T-helper 2 cell treated with Interferon-gamma antibody and Interleukin-4, amounts not matched to agents 5 μg/mL and 100 μg/mL, for 36 hours (primary cell): Measurements from ENCODE around the gene LRP8.
"Not testable (repeated sequence)": the region's sequence is repeated elsewhere in the genome, so short reads cannot be mapped to it uniquely, and the experiment has no call there.

Experiments
- DNase-seq: peaks from one replicate; pipeline ENCODE4 v3.0.0; 2021; ENCODE audit warnings: low spot score
- H3K27ac Mint-ChIP-seq: one replicate; pipeline ENCODE4 v1.8.0; 2021; ENCODE audit warnings: mild to moderate bottlenecking, mixed read lengths
- H3K27me3 Mint-ChIP-seq: one replicate; pipeline ENCODE4 v1.8.0; 2021; ENCODE audit warnings: low read depth, mixed read lengths
- H3K36me3 Mint-ChIP-seq: one replicate; pipeline ENCODE4 v1.8.0; 2021; ENCODE audit warnings: low read depth, mixed read lengths
- H3K4me1 Mint-ChIP-seq: one replicate; pipeline ENCODE4 v1.8.0; 2021; ENCODE audit warnings: low read depth, mixed read lengths
- H3K4me3 Mint-ChIP-seq: one replicate; pipeline ENCODE4 v1.8.0; 2022; ENCODE audit warnings: mild to moderate bottlenecking, moderate library complexity, mixed read lengths
- H3K9me3 Mint-ChIP-seq: one replicate; pipeline ENCODE4 v1.8.0; 2021; ENCODE audit warnings: mixed read lengths

The LRP8 gene

GRCh38 chr1:53237638-53238037 lies 90.2 kb downstream of the LRP8 start:
- peak overlapping the region; percentile 96 for H3K27ac Mint-ChIP-seq
- no peaks in the 10 kb centered on the region for H3K9me3 Mint-ChIP-seq
- DNase-seq, result no peak
- H3K27me3 Mint-ChIP-seq, result no peaks in the 10 kb centered on the region
- peak overlapping the region; percentile 98 for H3K4me3 Mint-ChIP-seq
- peaks cover 29% of the 10 kb centered on the region for H3K36me3 Mint-ChIP-seq
- H3K4me1 Mint-ChIP-seq, result peaks cover 18% of the 10 kb centered on the region

- H3K36me3 Mint-ChIP-seq, result peaks cover 15% of the 10 kb centered on the region
- H3K4me3 Mint-ChIP-seq, result peak overlapping the region; percentile 89
- H3K27ac Mint-ChIP-seq, result peak overlapping the region; percentile 93
- no peak for DNase-seq
- H3K27me3 Mint-ChIP-seq, result no peaks in the 10 kb centered on the region
- no peaks in the 10 kb centered on the region for H3K9me3 Mint-ChIP-seq
- H3K4me1 Mint-ChIP-seq, result peaks cover 20% of the 10 kb centered on the region
Measured at GRCh38 chr1:53220962-53221286, 106.9 kb downstream of the LRP8 start.

GRCh38 chr1:53220171-53220961 lies 107.5 kb downstream of the LRP8 start, which contains the start of gene CZIB:
Gene CZIB, minus strand, starts transcription at chr1:53220634. Its CDS starts 59 bp downstream, at chr1:53220575.
- Mint-ChIP-seq H3K4me1 (peaks cover 20% of the 10 kb centered on the region), H3K4me3 (peak within 1 kb of the TSS; percentile 89), H3K27me3 (no peaks in the 10 kb centered on the region), H3K36me3 (peaks cover 16% of the 10 kb centered on the region), H3K27ac (peak within 1 kb of the TSS; percentile 93), H3K9me3 (no peaks in the 10 kb centered on the region)
- peak; percentile 95 for DNase-seq

- H3K4me1 Mint-ChIP-seq, result peaks cover 20% of the 10 kb centered on the region
- DNase-seq, result no peak
- H3K27me3 Mint-ChIP-seq, result no peaks in the 10 kb centered on the region
- H3K36me3 Mint-ChIP-seq, result peaks cover 17% of the 10 kb centered on the region
- peak overlapping the region; percentile 93 for H3K27ac Mint-ChIP-seq
- peak overlapping the region; percentile 89 for H3K4me3 Mint-ChIP-seq
- no peaks in the 10 kb centered on the region for H3K9me3 Mint-ChIP-seq
Measured at GRCh38 chr1:53219711-53220110, 108.2 kb downstream of the LRP8 start.

- no peaks in the 10 kb centered on the region for H3K9me3 Mint-ChIP-seq
- H3K4me1 Mint-ChIP-seq, result peaks cover 20% of the 10 kb centered on the region
- peak overlapping the region; percentile 43 for H3K4me3 Mint-ChIP-seq
- peak overlapping the region; percentile 49 for H3K27ac Mint-ChIP-seq
- no peaks in the 10 kb centered on the region for H3K27me3 Mint-ChIP-seq
- no peak for DNase-seq
- peaks cover 25% of the 10 kb centered on the region for H3K36me3 Mint-ChIP-seq
Measured at GRCh38 chr1:53218201-53218600, 109.7 kb downstream of the LRP8 start.

GRCh38 chr1:53214376-53214940 lies 113.4 kb downstream of the LRP8 start:
- Mint-ChIP-seq H3K27ac (no peak overlapping the region), H3K4me3 (no peak overlapping the region), H3K36me3 (peaks cover 47% of the 10 kb centered on the region), H3K27me3 (no peaks in the 10 kb centered on the region), H3K4me1 (peaks cover 8% of the 10 kb centered on the region), H3K9me3 (no peaks in the 10 kb centered on the region)
- no peak for DNase-seq

GRCh38 chr1:53210954-53211353 lies 116.9 kb downstream of the LRP8 start:
- Mint-ChIP-seq H3K36me3 (peaks cover 60% of the 10 kb centered on the region), H3K4me3 (no peak overlapping the region), H3K27ac (no peak overlapping the region), H3K9me3 (peaks cover 13% of the 10 kb centered on the region), H3K4me1 (no peaks in the 10 kb centered on the region), H3K27me3 (no peaks in the 10 kb centered on the region)
- no peak for DNase-seq

GRCh38 chr1:53210352-53210751 lies 117.5 kb downstream of the LRP8 start:
- Mint-ChIP-seq H3K4me3 (no peak overlapping the region), H3K4me1 (no peaks in the 10 kb centered on the region), H3K27me3 (no peaks in the 10 kb centered on the region)

GRCh38 chr1:53207726-53208125 lies 120.1 kb downstream of the LRP8 start:
- no peak overlapping the region for H3K27ac Mint-ChIP-seq
- no peak overlapping the region for H3K4me3 Mint-ChIP-seq
- DNase-seq, result no peak
- H3K9me3 Mint-ChIP-seq, result peaks cover 30% of the 10 kb centered on the region
- peaks cover 75% of the 10 kb centered on the region for H3K36me3 Mint-ChIP-seq
- no peaks in the 10 kb centered on the region for H3K27me3 Mint-ChIP-seq
- no peaks in the 10 kb centered on the region for H3K4me1 Mint-ChIP-seq

More at GRCh38 chr1:53210352-53210751, 117.5 kb downstream of the LRP8 start:
- H3K9me3 Mint-ChIP-seq, result peaks cover 14% of the 10 kb centered on the region
- no peak overlapping the region for H3K27ac Mint-ChIP-seq
- peaks cover 64% of the 10 kb centered on the region for H3K36me3 Mint-ChIP-seq
- no peak for DNase-seq

GRCh38 chr1:53206735-53207379 lies 121.0 kb downstream of the LRP8 start:
- DNase-seq, result no peak
- H3K4me3 Mint-ChIP-seq, result no peak overlapping the region

GRCh38 chr1:53206083-53206685 lies 121.7 kb downstream of the LRP8 start:
- peaks cover 75% of the 10 kb centered on the region for H3K36me3 Mint-ChIP-seq
- H3K4me3 Mint-ChIP-seq, H3K27ac Mint-ChIP-seq, H3K27me3 Mint-ChIP-seq, H3K4me1 Mint-ChIP-seq, DNase-seq: not testable (repeated sequence)
- H3K9me3 Mint-ChIP-seq, result peaks cover 30% of the 10 kb centered on the region

More at GRCh38 chr1:53206735-53207379, 121.0 kb downstream of the LRP8 start:
- H3K9me3 Mint-ChIP-seq, result peaks cover 30% of the 10 kb centered on the region
- no peaks in the 10 kb centered on the region for H3K4me1 Mint-ChIP-seq
- H3K27ac Mint-ChIP-seq, result no peak overlapping the region
- peaks cover 75% of the 10 kb centered on the region for H3K36me3 Mint-ChIP-seq
- H3K27me3 Mint-ChIP-seq, result no peaks in the 10 kb centered on the region

GRCh38 chr1:53205496-53205895 lies 122.4 kb downstream of the LRP8 start:
- DNase-seq, H3K27ac Mint-ChIP-seq, H3K4me1 Mint-ChIP-seq, H3K4me3 Mint-ChIP-seq, H3K27me3 Mint-ChIP-seq: not testable (repeated sequence)
- Mint-ChIP-seq H3K9me3 (peaks cover 30% of the 10 kb centered on the region), H3K36me3 (peaks cover 78% of the 10 kb centered on the region)

GRCh38 chr1:53203466-53203865 lies 124.4 kb downstream of the LRP8 start:
- Mint-ChIP-seq H3K4me3 (no peak overlapping the region), H3K4me1 (peaks cover 3% of the 10 kb centered on the region), H3K9me3 (peaks cover 30% of the 10 kb centered on the region), H3K36me3 (peaks cover 63% of the 10 kb centered on the region), H3K27me3 (no peaks in the 10 kb centered on the region), H3K27ac (no peak overlapping the region)
- DNase-seq, result no peak

GRCh38 chr1:53198241-53198651 lies 129.6 kb downstream of the LRP8 start:
- DNase-seq, result no peak
- H3K4me1 Mint-ChIP-seq, result peaks cover 22% of the 10 kb centered on the region
- peak overlapping the region; percentile 94 for H3K27ac Mint-ChIP-seq
- peaks cover 33% of the 10 kb centered on the region for H3K36me3 Mint-ChIP-seq
- no peaks in the 10 kb centered on the region for H3K27me3 Mint-ChIP-seq
- H3K4me3 Mint-ChIP-seq, result peak overlapping the region; percentile 91
- no peaks in the 10 kb centered on the region for H3K9me3 Mint-ChIP-seq
